HG02870 (cell line): ENCODE data around the gene TMEM86A.

ENCODE experiments used
- ATAC-seq: cut with Tn5 transposase; IDR thresholded peaks from one replicate; pipeline ENCODE4 v1.9.1; 2021; ENCODE audit warnings: mild to moderate bottlenecking, moderate library complexity; ENCODE audit not compliant: unreplicated experiment

TMEM86A gene

GRCh38 chr11:18754308-18754707 is 55.7 kb downstream of the TMEM86A start:
- no peak for ATAC-seq
